ENCODE results near the gene CCDC170. TPM values are rescaled to one million over a fixed set of nuclear protein-coding genes. Genes with fewer than 3 reads are reported as not detected.
"Not testable (repeated sequence)": the region's sequence is repeated elsewhere in the genome, so short reads cannot be mapped to it uniquely, and the experiment has no call there.

Gene CCDC170
- total RNA-seq, 1 donor from 2014 or later: 0.31 TPM

GRCh38 chr6:151539506-151540268 is 45.9 kb downstream of the CCDC170 start:
- Mint-ChIP-seq H3K4me3 (ENCODE audit: unreplicated experiment) (peak overlapping the region; percentile 13), H3K4me1 (ENCODE audit: unreplicated experiment) (peaks cover 5% of the 10 kb centered on the region), H3K27me3 (ENCODE audit: unreplicated experiment) (no peaks in the 10 kb centered on the region), H3K27ac (ENCODE audit: unreplicated experiment) (no peak overlapping the region), H3K9me3 (ENCODE audit: unreplicated experiment) (peaks cover 5% of the 10 kb centered on the region), H3K36me3 (ENCODE audit: low read depth, unreplicated experiment) (peaks cover 8% of the 10 kb centered on the region)
- no peak for TF ChIP-seq CTCF (IDR thresholded peaks at IDR 0.05; ENCODE audit: unreplicated experiment)
- no peak for DNase-seq (ENCODE audit: low spot score)

GRCh38 chr6:151544453-151544852 is 50.6 kb downstream of the CCDC170 start:
- TF ChIP-seq CTCF (IDR thresholded peaks at IDR 0.05; ENCODE audit: unreplicated experiment): no peak
- H3K4me1 Mint-ChIP-seq (ENCODE audit: unreplicated experiment): peaks cover 5% of the 10 kb centered on the region
- peaks cover 8% of the 10 kb centered on the region for H3K36me3 Mint-ChIP-seq (ENCODE audit: low read depth, unreplicated experiment)
- no peaks in the 10 kb centered on the region for H3K27me3 Mint-ChIP-seq (ENCODE audit: unreplicated experiment)
- DNase-seq (ENCODE audit: low spot score): no peak
- peaks cover 5% of the 10 kb centered on the region for H3K9me3 Mint-ChIP-seq (ENCODE audit: unreplicated experiment)
- no peak overlapping the region for H3K27ac Mint-ChIP-seq (ENCODE audit: unreplicated experiment)
- no peak overlapping the region for H3K4me3 Mint-ChIP-seq (ENCODE audit: unreplicated experiment)

GRCh38 chr6:151544884-151545283 is 51.1 kb downstream of the CCDC170 start:
- H3K9me3 Mint-ChIP-seq (ENCODE audit: unreplicated experiment): not testable (repeated sequence)

GRCh38 chr6:151546941-151547659 is 53.3 kb downstream of the CCDC170 start:
- Mint-ChIP-seq H3K27me3 (ENCODE audit: unreplicated experiment) (peaks cover 1% of the 10 kb centered on the region), H3K4me1 (ENCODE audit: unreplicated experiment) (peaks cover 5% of the 10 kb centered on the region), H3K27ac (ENCODE audit: unreplicated experiment) (no peak overlapping the region), H3K36me3 (ENCODE audit: low read depth, unreplicated experiment) (no peaks in the 10 kb centered on the region), H3K4me3 (ENCODE audit: unreplicated experiment) (no peak overlapping the region), H3K9me3 (ENCODE audit: unreplicated experiment) (no peaks in the 10 kb centered on the region)
- TF ChIP-seq CTCF (IDR thresholded peaks at IDR 0.05; ENCODE audit: unreplicated experiment): no peak
- no peak for DNase-seq (ENCODE audit: low spot score)

More at GRCh38 chr6:151544884-151545283, 51.1 kb downstream of the CCDC170 start:
- not testable (repeated sequence) for H3K4me1 Mint-ChIP-seq (ENCODE audit: unreplicated experiment); H3K27ac Mint-ChIP-seq (ENCODE audit: unreplicated experiment); DNase-seq (ENCODE audit: low spot score); H3K27me3 Mint-ChIP-seq (ENCODE audit: unreplicated experiment); H3K36me3 Mint-ChIP-seq (ENCODE audit: low read depth, unreplicated experiment); H3K4me3 Mint-ChIP-seq (ENCODE audit: unreplicated experiment)

GRCh38 chr6:151548201-151548600 is 54.4 kb downstream of the CCDC170 start:
- no peaks in the 10 kb centered on the region for H3K36me3 Mint-ChIP-seq (ENCODE audit: low read depth, unreplicated experiment)
- no peak for DNase-seq (ENCODE audit: low spot score)
- no peaks in the 10 kb centered on the region for H3K9me3 Mint-ChIP-seq (ENCODE audit: unreplicated experiment)
- H3K27ac Mint-ChIP-seq (ENCODE audit: unreplicated experiment): no peak overlapping the region
- peaks cover 5% of the 10 kb centered on the region for H3K4me1 Mint-ChIP-seq (ENCODE audit: unreplicated experiment)
- H3K4me3 Mint-ChIP-seq (ENCODE audit: unreplicated experiment): no peak overlapping the region
- peaks cover 1% of the 10 kb centered on the region for H3K27me3 Mint-ChIP-seq (ENCODE audit: unreplicated experiment)
- TF ChIP-seq CTCF (IDR thresholded peaks at IDR 0.05; ENCODE audit: unreplicated experiment): no peak

Data from endothelial cell (in vitro differentiated cells).